Urinary bladder (tissue), 4 donors: ENCODE measurements around the gene IL9. TPM values are rescaled to one million over a fixed set of nuclear protein-coding genes. Genes with fewer than 3 reads are reported as not detected.

Source experiments
- DNase-seq: peaks from one replicate; pipeline ENCODE4 v3.0.0-alpha.2; 2015; ENCODE audit errors: extremely low spot score
- H3K27ac ChIP-seq: one replicate; pipeline ENCODE4 v1.5.1; 2013; ENCODE audit warnings: low read depth, mild to moderate bottlenecking, moderate library complexity
- H3K36me3 ChIP-seq: one replicate; pipeline ENCODE4 v1.6.1; 2013; ENCODE audit warnings: mild to moderate bottlenecking, moderate library complexity; ENCODE audit not compliant: insufficient read depth
- H3K4me1 ChIP-seq: one replicate; pipeline ENCODE4 v1.6.1; 2013; ENCODE audit warnings: mild to moderate bottlenecking, moderate library complexity; ENCODE audit not compliant: insufficient read depth
- H3K4me3 ChIP-seq: one replicate; pipeline ENCODE4 v1.5.1; 2013; ENCODE audit warnings: low read depth, low read length
- WGBS: extraction: QIAGEN DNeasy Blood & Tissue Kit; methylation state at CpG from one replicate; pipeline ENCODE4 v1.1.7; 2013; 5-methylcytosine and 5-hydroxymethylcytosine counted together
- polyA plus RNA-seq: library from polyadenylated mRNA; stranded (reverse); fragments of 200-250 nt; gene quantifications from one replicate; pipeline ENCODE4 v1.2.3, GENCODE V29; 2013
- total RNA-seq: library from RNA; depleted of rRNA; stranded (reverse); fragments of >200 nt; gene quantifications from one replicate; pipeline ENCODE4 v1.2.3, GENCODE V29; 2014
- donor health status: healthy with polysubstance abuse.
- donor health status: healthy.

The IL9 gene
- total and polyA plus RNA-seq, 2 donors: not detected

- Histone ChIP-seq H3K4me3 (no peak overlapping the region), H3K27ac (no peak overlapping the region), H3K36me3 (no peaks in the 10 kb centered on the region), H3K4me1 (no peaks in the 10 kb centered on the region)
- no peak for DNase-seq
- 88% methylated on average over 34 of the region's 34 CpGs for WGBS
Measured at GRCh38 chr5:135851915-135852845, 43.5 kb downstream of the IL9 start.

- Histone ChIP-seq H3K36me3 (no peaks in the 10 kb centered on the region), H3K4me1 (no peaks in the 10 kb centered on the region), H3K27ac (no peak overlapping the region), H3K4me3 (no peak overlapping the region)
- WGBS: 84% methylated on average over 24 of the region's 24 CpGs
- DNase-seq: no peak
Measured at GRCh38 chr5:135851186-135851914, 44.3 kb downstream of the IL9 start.

GRCh38 chr5:135850671-135851070, 45.0 kb downstream of the IL9 start:
- Histone ChIP-seq H3K4me1 (no peaks in the 10 kb centered on the region), H3K4me3 (no peak overlapping the region), H3K27ac (no peak overlapping the region), H3K36me3 (no peaks in the 10 kb centered on the region)
- DNase-seq: no peak
- WGBS: 92% methylated on average over 6 of the region's 6 CpGs

GRCh38 chr5:135850231-135850630, 45.4 kb downstream of the IL9 start:
- 94% methylated on average over 9 of the region's 9 CpGs for whole genome bisulfite sequencing
- H3K27ac ChIP-seq: no peak overlapping the region

GRCh38 chr5:135847976-135848375, 47.7 kb downstream of the IL9 start:
- no peak for DNase-seq
- Histone ChIP-seq H3K4me1 (no peaks in the 10 kb centered on the region), H3K36me3 (no peaks in the 10 kb centered on the region), H3K4me3 (no peak overlapping the region), H3K27ac (no peak overlapping the region)
- WGBS: 93% methylated on average over 1 of the region's 1 CpG

More at GRCh38 chr5:135850231-135850630, 45.4 kb downstream of the IL9 start:
- no peak for DNase-seq
- Histone ChIP-seq H3K36me3 (no peaks in the 10 kb centered on the region), H3K4me3 (no peak overlapping the region), H3K4me1 (no peaks in the 10 kb centered on the region)

- no peaks in the 10 kb centered on the region for H3K36me3 ChIP-seq
- no peaks in the 10 kb centered on the region for H3K4me1 ChIP-seq
- DNase-seq: no peak
- no peak overlapping the region for H3K4me3 ChIP-seq
- no peak overlapping the region for H3K27ac ChIP-seq
Measured at GRCh38 chr5:135846311-135846710, 49.3 kb downstream of the IL9 start.

- no peak for DNase-seq
- H3K4me3 ChIP-seq: no peak overlapping the region
- no peak overlapping the region for H3K27ac ChIP-seq
- no peaks in the 10 kb centered on the region for H3K36me3 ChIP-seq
- 84% methylated on average over 6 of the region's 6 CpGs for WGBS
- no peaks in the 10 kb centered on the region for H3K4me1 ChIP-seq
Measured at GRCh38 chr5:135843571-135844337, 51.9 kb downstream of the IL9 start.

GRCh38 chr5:135842737-135843136, 52.9 kb downstream of the IL9 start:
- 43% methylated on average over 4 of the region's 4 CpGs for WGBS
- Histone ChIP-seq H3K4me3 (no peak overlapping the region), H3K27ac (no peak overlapping the region), H3K4me1 (no peaks in the 10 kb centered on the region), H3K36me3 (no peaks in the 10 kb centered on the region)
- DNase-seq: no peak

Other genes with a start within 250 kb of the IL9 start
- gene SLC25A48, start 61.2 kb downstream of the IL9 start, total RNA-seq: 0.37 TPM
- 0.04 TPM for gene SLC25A48, start 61.2 kb downstream of the IL9 start, polyA plus RNA-seq
- not detected for gene LECT2, start 59.1 kb upstream of the IL9 start, total RNA-seq
- not detected for gene LECT2, start 59.1 kb upstream of the IL9 start, polyA plus RNA-seq
- gene TGFBI, start 133.1 kb upstream of the IL9 start, total RNA-seq: 394 TPM
- gene TGFBI, start 133.1 kb upstream of the IL9 start, polyA plus RNA-seq: 220 TPM
- 167 TPM for gene SMAD5, start 237.0 kb upstream of the IL9 start, total RNA-seq
- 20.4 TPM for gene SMAD5, start 237.0 kb upstream of the IL9 start, polyA plus RNA-seq